GM06990 (cell line): ENCODE measurements around the gene LRCH1.

Source experiments
- DNase-seq: peaks from one replicate; pipeline ENCODE4 v3.0.0-alpha.2; 2011; ENCODE audit not compliant: insufficient read length; ENCODE audit errors: extremely low read depth
- H3K27me3 ChIP-seq: replicated peaks from 2 replicates; pipeline ENCODE4 v1.6.0; 2011; ENCODE audit warnings: low read length; ENCODE audit not compliant: control insufficient read depth, insufficient read depth
- H3K36me3 ChIP-seq: 2 replicates; pipeline ENCODE4 v1.5.1; 2011; ENCODE audit warnings: low read length; ENCODE audit not compliant: control insufficient read depth, insufficient read depth
- H3K4me3 ChIP-seq: replicated peaks from 2 replicates; pipeline ENCODE4 v1.5.1; 2011; ENCODE audit warnings: low read depth, mild to moderate bottlenecking, control low read depth, low read length
- TF ChIP-seq, protein P1 (sequence below): IDR thresholded peaks from 2 replicates; pipeline ENCODE4 v1.5.1; 2011; ENCODE audit warnings: low read length, control low read depth, mild to moderate bottlenecking, inconsistent platforms; ENCODE audit not compliant: insufficient read depth, poor library complexity, severe bottlenecking

LRCH1 gene

DNA sequence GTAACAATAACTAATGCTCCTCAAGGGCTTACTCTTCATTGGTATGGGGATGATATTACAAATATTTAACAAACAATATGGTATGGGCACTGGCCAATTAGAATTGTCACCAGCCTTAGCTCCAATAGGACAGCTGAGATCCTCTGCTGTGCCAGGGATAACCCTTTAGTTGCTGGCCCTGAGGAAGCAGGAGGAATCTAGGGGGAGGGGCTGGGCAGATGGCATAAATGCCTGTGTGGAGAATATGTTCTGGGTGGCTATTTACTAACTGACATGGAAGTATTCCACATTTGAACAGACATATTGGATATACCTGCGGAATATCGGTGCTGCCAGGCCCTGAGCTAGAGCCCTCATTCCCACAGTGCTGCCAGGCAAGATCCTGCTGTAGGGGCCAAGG, 16.6 kb upstream of the LRCH1 start:
- no peak overlapping the region for H3K4me3 ChIP-seq
- no peaks in the 10 kb centered on the region for H3K27me3 ChIP-seq
- H3K36me3 ChIP-seq, result no peaks in the 10 kb centered on the region
- TF ChIP-seq, protein P1, sequence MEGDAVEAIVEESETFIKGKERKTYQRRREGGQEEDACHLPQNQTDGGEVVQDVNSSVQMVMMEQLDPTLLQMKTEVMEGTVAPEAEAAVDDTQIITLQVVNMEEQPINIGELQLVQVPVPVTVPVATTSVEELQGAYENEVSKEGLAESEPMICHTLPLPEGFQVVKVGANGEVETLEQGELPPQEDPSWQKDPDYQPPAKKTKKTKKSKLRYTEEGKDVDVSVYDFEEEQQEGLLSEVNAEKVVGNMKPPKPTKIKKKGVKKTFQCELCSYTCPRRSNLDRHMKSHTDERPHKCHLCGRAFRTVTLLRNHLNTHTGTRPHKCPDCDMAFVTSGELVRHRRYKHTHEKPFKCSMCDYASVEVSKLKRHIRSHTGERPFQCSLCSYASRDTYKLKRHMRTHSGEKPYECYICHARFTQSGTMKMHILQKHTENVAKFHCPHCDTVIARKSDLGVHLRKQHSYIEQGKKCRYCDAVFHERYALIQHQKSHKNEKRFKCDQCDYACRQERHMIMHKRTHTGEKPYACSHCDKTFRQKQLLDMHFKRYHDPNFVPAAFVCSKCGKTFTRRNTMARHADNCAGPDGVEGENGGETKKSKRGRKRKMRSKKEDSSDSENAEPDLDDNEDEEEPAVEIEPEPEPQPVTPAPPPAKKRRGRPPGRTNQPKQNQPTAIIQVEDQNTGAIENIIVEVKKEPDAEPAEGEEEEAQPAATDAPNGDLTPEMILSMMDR, result no peak
- no peak for DNase-seq

DNA sequence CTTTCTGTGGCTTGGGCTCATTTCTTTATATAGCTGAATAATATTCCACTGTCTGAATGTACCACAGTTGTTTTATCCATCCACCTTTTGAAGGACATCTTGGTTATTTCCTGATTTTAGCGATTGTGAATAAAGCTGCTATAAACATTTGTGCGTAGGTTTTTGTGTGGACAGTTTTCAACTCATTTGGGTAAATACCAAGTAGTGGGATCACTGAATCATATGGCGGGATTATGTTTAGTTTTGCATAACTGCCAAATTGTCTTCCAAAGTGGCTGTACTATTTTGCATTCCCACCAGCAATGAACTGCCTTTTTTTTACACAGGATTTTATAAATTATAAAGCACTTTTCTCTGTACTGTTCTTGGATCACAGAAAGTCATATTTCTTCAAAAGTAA, 13.7 kb upstream of the LRCH1 start:
- no peak overlapping the region for H3K4me3 ChIP-seq
- TF ChIP-seq, protein P1, result no peak
- DNase-seq, result no peak
- no peaks in the 10 kb centered on the region for H3K36me3 ChIP-seq
- no peaks in the 10 kb centered on the region for H3K27me3 ChIP-seq

DNA sequence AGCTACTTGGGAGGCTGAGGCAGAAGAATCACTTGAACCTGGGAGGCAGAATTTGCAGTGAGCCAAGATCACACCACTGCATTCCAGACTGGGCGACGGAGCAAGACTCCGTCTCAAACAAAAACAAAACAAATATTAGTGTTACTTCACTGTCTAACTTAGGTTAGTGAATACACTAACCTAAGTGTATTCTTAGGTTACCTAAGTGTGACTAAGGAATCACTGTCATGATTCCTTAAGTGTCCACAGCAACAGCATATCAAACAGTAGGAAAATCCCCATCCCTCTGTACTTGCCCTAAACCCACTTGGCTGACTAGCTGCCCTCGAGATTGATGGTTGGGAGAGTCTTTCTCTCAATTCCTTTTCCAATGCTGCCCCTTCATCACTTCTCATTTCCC, 11.8 kb upstream of the LRCH1 start:
- Histone ChIP-seq H3K4me3 (no peak overlapping the region), H3K27me3 (no peaks in the 10 kb centered on the region), H3K36me3 (no peaks in the 10 kb centered on the region)
- TF ChIP-seq, protein P1, result no peak
- no peak for DNase-seq

DNA sequence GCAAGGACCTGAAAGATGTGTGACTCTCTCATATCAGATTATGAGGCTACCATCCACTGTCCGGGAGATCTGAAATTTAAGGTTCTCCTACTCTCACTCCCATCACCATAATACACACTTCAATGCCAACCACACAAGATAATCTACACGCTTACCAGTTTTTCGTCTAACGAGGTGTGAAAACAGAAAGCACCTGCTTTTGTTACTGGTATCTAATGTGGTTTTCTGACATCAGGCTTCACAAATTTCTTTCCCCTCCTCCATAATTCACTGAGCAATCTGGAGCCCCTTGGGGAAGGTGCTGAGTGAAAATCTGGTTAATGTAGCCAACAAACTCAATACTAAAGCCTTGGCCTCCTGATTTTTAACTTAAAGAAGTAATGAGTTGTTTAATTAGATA, 10.1 kb upstream of the LRCH1 start:
- Histone ChIP-seq H3K36me3 (no peaks in the 10 kb centered on the region), H3K4me3 (no peak overlapping the region), H3K27me3 (no peaks in the 10 kb centered on the region)
- DNase-seq, result peak; percentile 53
- TF ChIP-seq, protein P1, result no peak

DNA sequence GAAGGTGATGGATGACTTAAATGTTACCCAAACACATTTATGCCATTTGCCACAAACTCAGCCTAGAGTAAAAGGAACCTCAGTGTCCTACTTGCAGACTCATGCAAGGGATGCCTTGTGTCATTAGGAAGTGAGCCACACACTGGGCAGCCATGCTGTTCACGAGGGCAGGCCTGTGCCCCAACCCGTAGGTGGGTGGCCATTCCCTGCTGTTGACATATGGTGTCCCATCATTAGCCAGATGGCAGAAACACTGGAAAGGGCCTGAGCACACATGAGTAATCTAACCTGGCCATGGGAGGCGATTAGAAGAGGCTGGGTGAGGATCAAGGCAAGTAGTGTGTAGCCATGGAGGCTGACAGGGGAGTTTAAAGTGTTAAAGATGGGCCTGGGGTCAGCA, 9.7 kb upstream of the LRCH1 start:
- no peak for DNase-seq
- Histone ChIP-seq H3K27me3 (no peaks in the 10 kb centered on the region), H3K36me3 (no peaks in the 10 kb centered on the region), H3K4me3 (no peak overlapping the region)
- TF ChIP-seq, protein P1, result no peak

DNA sequence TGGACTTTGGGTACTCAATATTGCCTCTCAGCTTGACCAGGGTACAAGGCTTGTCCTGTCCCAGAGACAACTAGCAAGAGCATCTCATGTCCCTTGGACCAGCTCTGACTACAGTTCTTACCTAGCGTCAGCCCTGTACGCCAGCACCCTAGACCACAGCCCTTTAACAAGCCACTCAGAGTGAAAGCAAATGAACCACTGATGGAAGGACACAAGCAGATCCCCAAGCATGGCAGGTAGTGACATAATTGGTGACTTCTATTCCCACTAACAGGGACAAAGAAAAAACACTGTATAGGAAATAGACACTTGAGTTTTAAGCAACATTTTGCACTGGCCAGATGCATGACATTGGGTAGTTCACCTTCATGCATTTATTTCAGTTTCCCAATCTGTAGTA, 8.8 kb upstream of the LRCH1 start:
- TF ChIP-seq, protein P1, result no peak
- DNase-seq, result no peak
- H3K4me3 ChIP-seq, result no peak overlapping the region
- H3K36me3 ChIP-seq, result no peaks in the 10 kb centered on the region
- no peaks in the 10 kb centered on the region for H3K27me3 ChIP-seq
